ENCODE measurements around the gene JUND. TPM values are rescaled to one million over a fixed set of nuclear protein-coding genes. Genes with fewer than 3 reads are reported as not detected.

Gene JUND
- total and polyA plus RNA-seq, 8 donors = 78.6 to 1,659 (median 323) TPM

GRCh38 chr19:18298601-18299000 is 17.2 kb upstream of the JUND start:
- WGBS, 5 donors = 72 to 85% (median 78%) methylated on average over 6 of the region's 6 CpGs
- Histone ChIP-seq H3K4me3 (no peak overlapping the region), H3K4me1 (peaks cover 21 to 44% (median 33%) of the 10 kb centered on the region in 4 donors), H3K36me3 (no peaks in the 10 kb centered on the region), H3K27me3 (no peaks in the 10 kb centered on the region), H3K9me3 (no peaks in the 10 kb centered on the region), H3K27ac (peak overlapping the region in 2 of 5 donors; percentile 54 to 98)
- TF ChIP-seq POLR2AphosphoS5 (IDR thresholded peaks at IDR 0.05) (no peak), CTCF (IDR thresholded peaks at IDR 0.05) (no peak), POLR2A (IDR thresholded peaks at IDR 0.05) (no peak), EP300 (IDR thresholded peaks at IDR 0.05) (no peak)
- no peak for DNase-seq
- intact Hi-C loops (cut with DNase I; ENCODE audit: low total_unique reads) = no loop called here

- Histone ChIP-seq H3K4me3 (no peak overlapping the region), H3K36me3 (no peaks in the 10 kb centered on the region), H3K27me3 (no peaks in the 10 kb centered on the region), H3K4me1 (peaks cover 22 to 44% (median 32%) of the 10 kb centered on the region in 4 donors), H3K9me3 (no peaks in the 10 kb centered on the region), H3K27ac (peak overlapping the region in 2 of 5 donors; percentile 14 to 61)
- TF ChIP-seq CTCF (IDR thresholded peaks at IDR 0.05) (no peak), POLR2AphosphoS5 (IDR thresholded peaks at IDR 0.05) (peak in 1 of 3 donors; percentile 8)
- DNase-seq = no peak
- intact Hi-C loops (cut with DNase I; ENCODE audit: low total_unique reads) = no loop called here
- 41 to 66% (median 61%) methylated on average over 4 of the region's 4 CpGs for WGBS, 5 donors
Measured at GRCh38 chr19:18297308-18297707, 15.9 kb upstream of the JUND start.

- Histone ChIP-seq H3K36me3 (no peaks in the 10 kb centered on the region), H3K4me3 (no peak overlapping the region), H3K4me1 (peaks cover 20 to 38% (median 31%) of the 10 kb centered on the region in 4 donors), H3K27ac (peak overlapping the region in 3 of 5 donors; percentile 96 to 100 (median 99)), H3K27me3 (no peaks in the 10 kb centered on the region), H3K9me3 (no peaks in the 10 kb centered on the region)
- intact Hi-C loops (cut with DNase I; ENCODE audit: low total_unique reads) = no loop called here
- DNase-seq = no peak
- WGBS, 5 donors = 68 to 97% (median 95%) methylated on average over 4 of the region's 4 CpGs
- TF ChIP-seq POLR2AphosphoS5 (IDR thresholded peaks at IDR 0.05) (no peak), POLR2A (IDR thresholded peaks at IDR 0.05) (no peak), CTCF (IDR thresholded peaks at IDR 0.05) (no peak), EP300 (IDR thresholded peaks at IDR 0.05) (no peak)
Measured at GRCh38 chr19:18295034-18295451, 13.6 kb upstream of the JUND start.

GRCh38 chr19:18294467-18294864 is 13.0 kb upstream of the JUND start:
- Histone ChIP-seq H3K4me3 (no peak overlapping the region), H3K36me3 (no peaks in the 10 kb centered on the region), H3K9me3 (no peaks in the 10 kb centered on the region), H3K4me1 (peaks cover 24 to 41% (median 31%) of the 10 kb centered on the region in 4 donors), H3K27me3 (no peaks in the 10 kb centered on the region), H3K27ac (peak overlapping the region in 4 of 5 donors; percentile 94 to 100 (median 98))
- intact Hi-C loops (cut with DNase I; ENCODE audit: low total_unique reads) = no loop called here
- TF ChIP-seq EP300 (IDR thresholded peaks at IDR 0.05) = no peak
- TF ChIP-seq CTCF (IDR thresholded peaks at IDR 0.05) = no peak
- TF ChIP-seq POLR2AphosphoS5 (IDR thresholded peaks at IDR 0.05) = no peak
- no peak for TF ChIP-seq POLR2A (IDR thresholded peaks at IDR 0.05)
- DNase-seq = peak; percentile 66 to 87
- WGBS, 5 donors = 33 to 48% (median 42%) methylated on average over 8 to 9 of the region's 9 CpGs; no CpG with 5 or more reads in 1 of the 5 donors

All from stomach (tissue), 9 donors.